Heart right ventricle (tissue), 16 donors: Measurements from ENCODE around the gene PAAF1. TPM values are rescaled to one million over a fixed set of nuclear protein-coding genes. Genes with fewer than 3 reads are reported as not detected.

Experiments
- ATAC-seq, 8 donors: fragments of 200-7000 bp; cut with Tn5 transposase; one replicate each; pipeline ENCODE4 v1.9.1; 2020; ENCODE audit warnings: mild to moderate bottlenecking in 8 of 8, moderate library complexity in 8 of 8, moderate number of reproducible peaks in 1 of 8
- DNase-seq, 2 donors: peaks; one replicate each; pipeline ENCODE4 v3.0.0-alpha.2; 2020
- H3K27ac ChIP-seq, 10 donors: fragments of 200-600 bp; sonication (generic) in 2 of 10; one replicate each; pipeline versions ENCODE4 v1.5.0 to v1.8.0; 2020 to 2022; ENCODE audit warnings: mild to moderate bottlenecking in 3 of 10
- H3K27me3 ChIP-seq, 7 donors: fragments of 200-600 bp; one replicate each; pipeline ENCODE4 v1.8.0; 2021 to 2022; ENCODE audit warnings: mild to moderate bottlenecking in 2 of 7
- H3K36me3 ChIP-seq, 9 donors: fragments of 200-600 bp; sonication (generic) in 1 of 9; one replicate each; pipeline versions ENCODE4 v1.5.0 to v1.8.0; 2020 to 2022; ENCODE audit warnings: mild to moderate bottlenecking in 2 of 9
- H3K4me1 ChIP-seq, 9 donors: fragments of 200-600 bp; sonication (generic) in 1 of 9; one replicate each; pipeline versions ENCODE4 v1.5.0 to v1.8.0; 2020 to 2022; ENCODE audit warnings: mild to moderate bottlenecking in 4 of 9
- H3K4me3 ChIP-seq, 10 donors: fragments of 200-600 bp; sonication (generic) in 2 of 10; one replicate each; pipeline versions ENCODE4 v1.5.0 to v1.8.0; 2020 to 2022; ENCODE audit warnings: mild to moderate bottlenecking in 7 of 10, moderate library complexity in 2 of 10
- H3K9me3 ChIP-seq, 11 donors: fragments of 200-600 bp in 10 of 11; sonication (generic) in 2 of 11; one replicate each; pipeline versions ENCODE4 v1.5.0 to v1.8.0; 2013 to 2022; ENCODE audit warnings: mild to moderate bottlenecking in 2 of 11, control low read depth in 1 of 11, moderate library complexity in 1 of 11
- CTCF ChIP-seq, 9 donors: fragments of 200-600 bp; sonication (generic) in 2 of 9; IDR thresholded peaks; one replicate each; pipeline versions ENCODE4 v1.5.0 to v1.8.0; 2021 to 2022; ENCODE audit warnings: antibody characterized with exemption in 9 of 9, mild to moderate bottlenecking in 5 of 9, moderate library complexity in 1 of 9
- WGBS, 2 donors: extraction: QIAGEN DNeasy Blood & Tissue Kit; methylation state at CpG; one replicate each; pipeline ENCODE4 v1.1.7; 2013; ENCODE audit warnings: inconsistent platforms in 1 of 2; 5-methylcytosine and 5-hydroxymethylcytosine counted together
- intact Hi-C, 10 donors: fragments of 100-400 bp; cut with DNase I; formaldehyde crosslinking; loops; one replicate each; pipeline versions ENCODE4 v1.11.1 to v1.14.2; 2022
- polyA plus RNA-seq, 2 donors: library from polyadenylated mRNA; stranded (reverse); fragments of 200-250 nt; gene quantifications; one replicate each; pipeline ENCODE4 v1.2.3, GENCODE V29; 2013
- total RNA-seq, 10 donors: library from RNA; stranded (reverse); fragmentation: NEBNext Ultra II Directional in 3 of 10; extraction: Animal tissue kit (Norgen Biotek cat#: 25700) in 3 of 10; gene quantifications; one replicate each; pipeline versions ENCODE4 v1.2.1 to v1.2.4, GENCODE V29; 2021 to 2023
- donor health status: Arrhythmogenic right ventricular cardiomyopathy.
- donor health status: ischemic (EF 13 %, LVEDD 7.1; RV severe dilation, severe dysfunction).
- donor health status: healthy with polysubstance abuse.
- donor health status: DM: no; HTN: yes; CAD: no.
- donor health status: DM: no; HTN: no; CAD: no.
- donor health status: ischemic (EF 25% LVEDD 6.9; RV normal size, moderate dysfunction).
- donor health status: ischemic (EF 25% LVEDD 5.7; RV mildly dilated, moderate dysfunction).
- donor health status: healthy.
- donor health status: DM: yes; HTN: yes; CAD: no.
- donor health status: Ischemic cardiomyopathy.
- donor health status: ischemic (EF 35%, LVEDD 5.7; RV mildly dilated, moderate dysfunction).
- donor health status: nonischemic (EF 11% LVEDD 7.7; RV severe dilation, severe dysfunction).
- donor health status: DM: yes; HTN: yes; CAD: no.
- donor health status: PGD.
- donor health status: ischemic (EF 29% LVEDD 5.4; RV normal size, mild dysfunction).
- donor health status: nonischemic (EF 23%, LVEDD 6.1; RV moderate dilation, normal function).

Gene PAAF1
- total and polyA plus RNA-seq, 12 donors: 7.7 to 27.4 (median 12.8) TPM

DNA sequence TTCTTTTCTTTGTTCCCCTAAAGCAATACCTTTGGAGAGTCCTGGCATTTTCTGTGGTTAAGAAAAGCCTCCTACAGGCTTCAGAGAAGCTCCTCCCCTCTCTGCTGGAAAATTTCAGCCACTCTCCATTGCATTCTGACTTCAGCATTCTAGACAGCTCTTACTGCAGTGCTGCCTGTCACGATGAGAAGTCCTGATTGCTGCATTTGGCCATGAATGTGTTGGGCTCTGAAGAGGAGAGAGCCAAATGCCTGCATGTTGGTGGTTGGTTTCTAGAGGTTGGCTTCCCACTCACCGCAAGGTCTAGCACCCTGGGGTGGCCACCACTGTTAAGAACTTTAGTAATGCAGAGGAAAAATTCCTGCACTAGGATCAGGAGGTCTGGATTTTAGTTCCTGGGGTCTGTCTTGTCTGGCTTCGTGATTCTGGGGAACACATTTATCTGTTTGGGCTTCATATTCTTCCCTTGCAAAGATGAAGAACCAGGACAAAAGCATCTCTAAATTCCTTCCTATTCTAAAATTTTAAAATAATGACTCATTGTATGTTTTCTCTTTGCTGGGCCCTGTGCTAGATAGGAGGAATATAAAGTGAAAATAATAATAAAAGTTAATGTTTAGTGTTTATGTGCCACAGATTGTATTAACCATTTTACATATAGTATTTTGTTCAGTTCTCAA, 38.2 kb upstream of the PAAF1 start:
- ATAC-seq: peak in 6 of 8 donors; percentile 28 to 55 (median 48)

DNA sequence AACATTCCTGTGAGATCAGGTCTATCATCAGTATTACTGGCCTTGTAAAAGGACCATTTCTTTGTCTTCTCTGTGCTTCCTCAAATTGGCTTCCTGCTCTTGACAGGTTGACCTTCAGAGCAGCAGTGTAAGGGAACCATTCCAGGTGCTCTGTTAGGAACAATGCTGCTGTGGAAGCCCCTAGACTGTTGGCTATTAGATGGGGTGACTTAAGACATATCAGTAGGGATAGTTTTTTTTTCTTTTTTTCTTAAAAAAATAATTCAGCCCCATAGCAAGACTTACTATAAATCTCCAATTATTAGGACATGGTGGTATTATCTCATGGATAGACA, 37.7 kb upstream of the PAAF1 start:
- no peaks in the 10 kb centered on the region for H3K27me3 ChIP-seq
- no peak overlapping the region for H3K4me3 ChIP-seq
- peaks cover 0 to 14% (median 0%) of the 10 kb centered on the region in 9 donors for H3K4me1 ChIP-seq
- peak overlapping the region in 2 of 10 donors; percentile 4 to 48 for H3K27ac ChIP-seq
- TF ChIP-seq CTCF (IDR thresholded peaks at IDR 0.05): no peak
- H3K9me3 ChIP-seq: no peaks in the 10 kb centered on the region
- DNase-seq (no peak), ATAC-seq (peak in 2 of 8 donors; percentile 45 to 56)
- H3K36me3 ChIP-seq: peaks cover 0 to 32% (median 5%) of the 10 kb centered on the region in 9 donors
- intact Hi-C loops: no loop called here

More for the DNA sequence above, 38.2 kb upstream of the PAAF1 start:
- H3K27ac ChIP-seq: peak overlapping the region in 6 of 10 donors; percentile 4 to 48 (median 20)
- H3K4me3 ChIP-seq: no peak overlapping the region
- DNase-seq: no peak
- TF ChIP-seq CTCF (IDR thresholded peaks at IDR 0.05): no peak
- H3K4me1 ChIP-seq: peaks cover 0 to 14% (median 0%) of the 10 kb centered on the region in 9 donors
- intact Hi-C loops: no loop called here
- no peaks in the 10 kb centered on the region for H3K9me3 ChIP-seq
- H3K36me3 ChIP-seq: peaks cover 0 to 32% (median 5%) of the 10 kb centered on the region in 9 donors
- WGBS, 2 donors: 57 to 75% methylated on average over 3 of the region's 3 CpGs
- H3K27me3 ChIP-seq: no peaks in the 10 kb centered on the region

DNA sequence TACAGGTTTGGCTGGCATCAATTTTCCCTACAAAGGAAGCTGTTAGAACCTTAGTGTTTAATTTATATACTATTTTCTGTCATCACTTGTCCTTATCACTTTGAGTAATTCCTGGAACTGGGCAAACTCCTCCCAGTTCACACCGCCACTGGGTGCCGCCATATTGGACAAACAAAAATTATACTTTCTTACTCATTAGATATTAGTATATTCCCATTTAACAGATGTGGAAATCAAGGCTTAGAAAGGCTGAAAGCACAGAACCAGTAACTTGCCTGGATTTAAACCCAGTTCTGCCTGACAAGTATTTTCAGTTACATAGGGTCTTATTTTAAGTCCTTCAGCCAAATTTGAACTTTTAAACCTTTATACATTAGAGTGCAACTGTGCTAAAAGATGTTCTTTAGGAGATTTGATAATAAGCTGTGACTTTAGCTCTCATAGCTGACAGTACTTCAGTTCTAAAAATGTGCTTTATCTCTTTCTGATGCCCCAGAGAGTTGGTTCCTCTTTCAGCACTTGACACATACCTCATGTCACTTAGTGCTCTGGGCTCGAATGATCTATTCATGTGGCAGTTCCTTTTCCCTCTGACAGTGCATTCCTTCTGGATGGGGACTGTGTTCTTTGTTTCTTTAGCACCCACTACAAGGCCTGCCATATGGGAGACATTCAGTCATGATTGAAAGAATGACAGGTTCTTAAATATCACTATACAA, 25.6 kb upstream of the PAAF1 start:
- ATAC-seq: peak in 6 of 8 donors; percentile 52 to 90 (median 78)
- H3K27me3 ChIP-seq: no peaks in the 10 kb centered on the region
- whole genome bisulfite sequencing, 2 donors: 76 to 78% methylated on average over 3 of the region's 3 CpGs
- peak overlapping the region in 6 of 10 donors; percentile 32 to 71 (median 44) for H3K27ac ChIP-seq
- H3K4me3 ChIP-seq: no peak overlapping the region
- intact Hi-C loops: no loop called here
- H3K4me1 ChIP-seq: peaks cover 0 to 14% (median 0%) of the 10 kb centered on the region in 9 donors
- no peak for DNase-seq
- TF ChIP-seq CTCF (IDR thresholded peaks at IDR 0.05): no peak
- no peaks in the 10 kb centered on the region for H3K9me3 ChIP-seq
- peaks cover 0 to 42% (median 0%) of the 10 kb centered on the region in 9 donors for H3K36me3 ChIP-seq

GRCh38 chr11:73852049-73852448, 24.8 kb upstream of the PAAF1 start:
- Histone ChIP-seq H3K27ac (peak overlapping the region in 5 of 10 donors; percentile 32 to 71 (median 50)), H3K36me3 (peaks cover 0 to 34% (median 0%) of the 10 kb centered on the region in 9 donors), H3K4me1 (peaks cover 0 to 21% (median 3%) of the 10 kb centered on the region in 9 donors), H3K27me3 (no peaks in the 10 kb centered on the region), H3K9me3 (no peaks in the 10 kb centered on the region), H3K4me3 (no peak overlapping the region)
- ATAC-seq (peak in 2 of 8 donors; percentile 38 to 56), DNase-seq (no peak)
- no peak for TF ChIP-seq CTCF (IDR thresholded peaks at IDR 0.05)
- WGBS, 2 donors: 90 to 92% methylated on average over 3 of the region's 3 CpGs
- intact Hi-C loops: no loop called here
